DND-41 (cell line): ENCODE results near the gene ECE2.

Experiments used
- ATAC-seq: fragments of 200-7000 bp; cut with Tn5 transposase; 3 replicates; pipeline ENCODE4 v1.9.1; 2021; ENCODE audit warnings: low read depth; ENCODE audit not compliant: insufficient read depth
- DNase-seq: peaks from one replicate; pipeline ENCODE4 v3.0.0-alpha.2; 2020
- H2AFZ ChIP-seq: 2 replicates; pipeline ENCODE4 v1.6.0; 2012; ENCODE audit warnings: low read depth, low read length
- H3K27ac ChIP-seq: 2 replicates; pipeline ENCODE4 v1.5.1; 2012; ENCODE audit warnings: low read length, inconsistent platforms
- H3K27me3 ChIP-seq: fragments of 200-600 bp; sonication (generic); 2 replicates; pipeline ENCODE4 v1.6.0; 2012; ENCODE audit warnings: low read length, mild to moderate bottlenecking, inconsistent platforms; ENCODE audit not compliant: insufficient read depth, poor library complexity
- H3K36me3 ChIP-seq: 2 replicates; pipeline ENCODE4 v1.5.1; 2012; ENCODE audit warnings: low read length, inconsistent platforms; ENCODE audit not compliant: insufficient read depth
- H3K4me1 ChIP-seq: 2 replicates; pipeline ENCODE4 v1.5.1; 2012; ENCODE audit warnings: mild to moderate bottlenecking, low read length; ENCODE audit not compliant: insufficient read depth
- H3K4me2 ChIP-seq: 2 replicates; pipeline ENCODE4 v1.6.0; 2012; ENCODE audit warnings: mild to moderate bottlenecking, moderate library complexity, low read length, inconsistent platforms; ENCODE audit not compliant: insufficient read depth
- H3K4me3 ChIP-seq, 2 experiments: fragments of 200-600 bp in 1 of 2; shearing (Covaris generic) in 1 of 2; 2 replicates each; pipeline ENCODE4 v1.5.1; 2012 to 2016; ENCODE audit warnings: inconsistent platforms in 2 of 2, low read length in 2 of 2, mild to moderate bottlenecking in 2 of 2, low read depth in 1 of 2, moderate library complexity in 1 of 2
- H3K79me2 ChIP-seq: 2 replicates; pipeline ENCODE4 v1.6.0; 2012; ENCODE audit warnings: low read length, inconsistent platforms; ENCODE audit not compliant: insufficient read depth
- H3K9ac ChIP-seq: 2 replicates; pipeline ENCODE4 v1.6.0; 2012; ENCODE audit warnings: low read depth, mild to moderate bottlenecking, inconsistent platforms, low read length, moderate library complexity
- H3K9me3 ChIP-seq: 2 replicates; pipeline ENCODE4 v1.5.1; 2012; ENCODE audit warnings: low read length, moderate library complexity, mild to moderate bottlenecking, inconsistent platforms; ENCODE audit not compliant: insufficient read depth, severe bottlenecking
- H4K20me1 ChIP-seq: 2 replicates; pipeline ENCODE4 v1.6.0; 2012; ENCODE audit warnings: low read length; ENCODE audit not compliant: insufficient read depth
- CTCF ChIP-seq: IDR thresholded peaks from 2 replicates; pipeline ENCODE4 v1.5.1; 2012; ENCODE audit warnings: borderline replicate concordance, low read length, moderate library complexity, mild to moderate bottlenecking; ENCODE audit not compliant: poor library complexity, severe bottlenecking; ENCODE audit errors: extremely low read depth
- EZH2 ChIP-seq: IDR thresholded peaks from 3 replicates; pipeline ENCODE4 v1.6.1; 2012; ENCODE audit warnings: borderline replicate concordance, low read depth, mild to moderate bottlenecking, moderate library complexity, low read length, inconsistent platforms; ENCODE audit not compliant: severe bottlenecking

ECE2 gene

GRCh38 chr3:184289426-184289938, 13.7 kb downstream of the ECE2 start:
- peak; percentile 73 for DNase-seq
- Histone ChIP-seq H3K27ac (no peak overlapping the region), H3K4me2 (no peak overlapping the region), H3K79me2 (no peaks in the 10 kb centered on the region), H3K4me1 (no peaks in the 10 kb centered on the region), H3K9me3 (no peaks in the 10 kb centered on the region), H3K27me3 (peaks cover 7% of the 10 kb centered on the region), H3K36me3 (no peaks in the 10 kb centered on the region), H4K20me1 (no peaks in the 10 kb centered on the region), H2AFZ (no peak overlapping the region), H3K4me3 (no peak overlapping the region), H3K9ac (no peak overlapping the region)
- peak; percentile 90 for ATAC-seq
- TF ChIP-seq EZH2 (no peak), CTCF (peak; percentile 82)

- no peaks in the 10 kb centered on the region for H3K9me3 ChIP-seq
- no peak overlapping the region for H3K9ac ChIP-seq
- no peak for TF ChIP-seq CTCF
- no peak for TF ChIP-seq EZH2
- H3K36me3 ChIP-seq = no peaks in the 10 kb centered on the region
- H3K4me3 ChIP-seq = no peak overlapping the region
- no peak overlapping the region for H3K4me2 ChIP-seq
- H2AFZ ChIP-seq = no peak overlapping the region
- no peaks in the 10 kb centered on the region for H3K79me2 ChIP-seq
- H4K20me1 ChIP-seq = no peaks in the 10 kb centered on the region
- no peak overlapping the region for H3K27ac ChIP-seq
- DNase-seq (no peak), ATAC-seq (no peak)
- peaks cover 7% of the 10 kb centered on the region for H3K27me3 ChIP-seq
- no peaks in the 10 kb centered on the region for H3K4me1 ChIP-seq
Measured at GRCh38 chr3:184290331-184290730, 14.5 kb downstream of the ECE2 start.

GRCh38 chr3:184291044-184291737, 15.4 kb downstream of the ECE2 start:
- no peak overlapping the region for H3K27ac ChIP-seq
- no peaks in the 10 kb centered on the region for H3K79me2 ChIP-seq
- no peak overlapping the region for H3K4me2 ChIP-seq
- no peaks in the 10 kb centered on the region for H3K4me1 ChIP-seq
- ATAC-seq = no peak
- no peaks in the 10 kb centered on the region for H3K9me3 ChIP-seq
- H3K27me3 ChIP-seq = peaks cover 7% of the 10 kb centered on the region
- H3K36me3 ChIP-seq = no peaks in the 10 kb centered on the region
- TF ChIP-seq EZH2 (no peak), CTCF (no peak)
- no peak overlapping the region for H2AFZ ChIP-seq
- no peaks in the 10 kb centered on the region for H4K20me1 ChIP-seq
- H3K4me3 ChIP-seq = no peak overlapping the region
- no peak overlapping the region for H3K9ac ChIP-seq
- no peak for DNase-seq
